ENCODE data around the gene RREB1. TPM values are rescaled to one million over a fixed set of nuclear protein-coding genes. Genes with fewer than 3 reads are reported as not detected.

RREB1 gene
- polyA plus RNA-seq, 1 experiment: 1.2 TPM

GRCh38 chr6:7257521-7258230 lies 149.9 kb downstream of the RREB1 start:
- CTCF ChIA-PET: interaction anchor here (0.6 to 2.6 kb wide), 2 partner anchors 17 to 18 kb away, joined by 5 to 9 read pairs; no protein-coding TSS in a partner anchor
- POLR2A ChIA-PET: no interaction called here
- no peak for TF ChIP-seq CTCF (IDR thresholded peaks at IDR 0.05; ENCODE audit: insufficient read depth, low read depth, low read length)

GRCh38 chr6:7258231-7258763 lies 150.5 kb downstream of the RREB1 start:
- Histone ChIP-seq H3K27me3 (ENCODE audit: control insufficient read depth, insufficient read depth, low read length) (no peaks in the 10 kb centered on the region), H3K4me3 (ENCODE audit: low read depth, low read length) (no peak overlapping the region), H3K36me3 (ENCODE audit: control insufficient read depth, insufficient read depth, low read length) (no peaks in the 10 kb centered on the region)
- POLR2A ChIA-PET: no interaction called here
- CTCF ChIA-PET: interaction anchor here (0.6 to 2.6 kb wide), 5 partner anchors 15 to 382 kb away, joined by 3 to 9 read pairs (median 4); no protein-coding TSS in a partner anchor
- no peak for TF ChIP-seq CTCF (IDR thresholded peaks at IDR 0.05; ENCODE audit: insufficient read depth, low read depth, low read length)
- no peak for DNase-seq (ENCODE audit: low read depth)

More at GRCh38 chr6:7257521-7258230, 149.9 kb downstream of the RREB1 start:
- no peak for DNase-seq (ENCODE audit: low read depth)
- H3K4me3 ChIP-seq (ENCODE audit: low read depth, low read length): no peak overlapping the region
- no peaks in the 10 kb centered on the region for H3K27me3 ChIP-seq (ENCODE audit: control insufficient read depth, insufficient read depth, low read length)
- no peaks in the 10 kb centered on the region for H3K36me3 ChIP-seq (ENCODE audit: control insufficient read depth, insufficient read depth, low read length)

GRCh38 chr6:7260291-7261031 lies 152.7 kb downstream of the RREB1 start:
- DNase-seq (ENCODE audit: low read depth): no peak
- CTCF ChIA-PET: interaction anchor here (1.0 to 1.6 kb wide), 2 partner anchors 9 to 17 kb away, joined by 3 to 4 read pairs; no protein-coding TSS in a partner anchor
- Histone ChIP-seq H3K27me3 (ENCODE audit: control insufficient read depth, insufficient read depth, low read length) (no peaks in the 10 kb centered on the region), H3K4me3 (ENCODE audit: low read depth, low read length) (peak overlapping the region; percentile 65), H3K36me3 (ENCODE audit: control insufficient read depth, insufficient read depth, low read length) (no peaks in the 10 kb centered on the region)
- POLR2A ChIA-PET: no interaction called here
- no peak for TF ChIP-seq CTCF (IDR thresholded peaks at IDR 0.05; ENCODE audit: insufficient read depth, low read depth, low read length)

GRCh38 chr6:7261032-7261841 lies 153.5 kb downstream of the RREB1 start:
- CTCF ChIA-PET: interaction anchor here (1.0 to 2.2 kb wide), 3 partner anchors 10 to 18 kb away, joined by 3 to 9 read pairs (median 4); no protein-coding TSS in a partner anchor
- DNase-seq (ENCODE audit: low read depth): peak; percentile 47
- H3K27me3 ChIP-seq (ENCODE audit: control insufficient read depth, insufficient read depth, low read length): no peaks in the 10 kb centered on the region
- no peaks in the 10 kb centered on the region for H3K36me3 ChIP-seq (ENCODE audit: control insufficient read depth, insufficient read depth, low read length)
- H3K4me3 ChIP-seq (ENCODE audit: low read depth, low read length): peak overlapping the region; percentile 65
- POLR2A ChIA-PET: interaction anchor here (0.6 kb wide), 1 partner anchor 19 kb away, joined by 3 read pairs; no protein-coding TSS in a partner anchor
- TF ChIP-seq CTCF (IDR thresholded peaks at IDR 0.05; ENCODE audit: insufficient read depth, low read depth, low read length): no peak
